T-helper 9 cell (primary cell): Measurements from ENCODE around the gene KBTBD2.
"Not testable (repeated sequence)": the region's sequence is repeated elsewhere in the genome, so short reads cannot be mapped to it uniquely, and the experiment has no call there.

Experiments
- DNase-seq: peaks from one replicate; pipeline ENCODE4 v3.0.0-alpha.2; 2020

The KBTBD2 gene

DNA sequence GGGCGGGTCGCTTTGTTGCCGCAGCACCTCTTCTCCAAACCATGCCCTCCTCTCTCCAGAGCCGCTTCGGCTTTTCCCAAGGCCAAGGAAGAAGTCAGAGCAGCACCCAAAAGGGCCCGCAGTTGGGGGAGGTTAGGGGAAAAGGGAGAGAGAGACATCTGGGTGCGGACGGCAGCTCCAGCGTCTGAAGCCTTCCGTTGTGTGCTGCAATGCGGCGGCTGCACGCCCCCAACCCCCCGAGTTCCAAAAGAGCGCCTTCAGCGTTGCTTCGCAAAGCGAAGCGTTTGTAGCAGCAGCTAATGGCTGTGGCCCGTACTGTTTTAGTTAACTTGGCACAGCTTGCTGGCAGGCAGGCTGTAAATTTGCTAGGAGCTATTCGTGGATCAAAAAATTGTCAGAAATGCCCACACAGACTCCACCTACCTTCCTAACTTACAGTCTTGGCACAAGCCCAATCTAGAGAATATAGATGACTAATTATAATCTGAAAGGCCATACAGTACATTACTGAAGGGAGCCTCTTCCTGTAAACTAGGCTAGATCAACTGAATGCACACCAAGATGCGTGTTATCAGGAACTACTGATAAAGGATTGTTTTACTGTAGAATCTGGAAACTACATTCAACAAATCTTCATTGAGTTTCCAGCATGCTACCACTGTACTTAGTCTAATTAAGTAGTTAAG lies 1.1 kb upstream of the KBTBD2 start:
- DNase-seq, result peak; percentile 21

DNA sequence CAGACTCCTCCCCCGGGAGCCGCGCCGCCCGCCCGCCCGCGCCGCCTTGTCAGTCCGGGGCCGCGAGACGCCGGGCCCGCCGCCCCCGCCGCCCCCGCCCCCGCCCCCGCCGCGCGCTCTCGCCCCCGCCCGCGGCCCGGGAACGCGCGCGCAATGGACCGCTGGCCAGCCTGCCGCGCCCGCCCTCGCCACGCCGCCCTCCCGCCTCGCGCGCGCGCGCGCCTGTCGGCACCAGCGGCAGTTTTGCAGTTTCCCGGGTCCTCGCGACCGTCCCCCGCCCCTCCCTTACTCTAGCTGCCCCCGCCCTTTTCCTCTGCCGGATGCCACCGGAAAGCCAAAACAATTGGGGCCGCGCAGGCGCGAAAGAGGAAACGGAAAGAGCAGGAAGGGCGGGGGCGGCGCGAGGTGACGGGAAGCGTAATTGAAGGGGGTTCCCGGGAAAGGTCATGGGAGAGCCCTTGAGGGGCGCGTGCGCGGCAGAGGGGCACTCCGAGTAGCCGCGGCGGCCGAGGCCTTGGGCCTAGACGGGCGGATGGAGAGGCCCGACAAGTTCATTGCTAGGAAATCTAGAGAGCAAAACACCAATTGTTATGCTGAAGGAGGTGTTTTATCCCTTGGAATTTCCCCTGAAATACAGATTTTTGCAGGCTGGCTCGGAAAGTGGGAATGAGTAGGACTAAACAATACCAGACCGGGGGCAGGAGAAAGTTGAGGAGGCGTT lies 400 bp upstream of the KBTBD2 start:
- DNase-seq, result peak; percentile 97

DNA sequence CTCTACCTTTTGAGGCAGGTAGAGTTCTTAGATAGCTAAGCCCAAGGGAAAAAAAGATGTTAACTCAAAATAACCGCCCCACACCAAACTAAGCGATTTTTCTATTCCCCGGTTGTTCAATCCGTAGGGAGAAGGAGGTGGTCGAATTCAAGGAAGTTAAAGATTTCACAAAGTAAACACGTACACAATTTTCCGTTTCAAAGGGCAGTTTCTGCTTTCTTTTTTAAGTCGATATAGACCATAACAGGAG lies 842 bp downstream of the KBTBD2 start:
- DNase-seq, result no peak

DNA sequence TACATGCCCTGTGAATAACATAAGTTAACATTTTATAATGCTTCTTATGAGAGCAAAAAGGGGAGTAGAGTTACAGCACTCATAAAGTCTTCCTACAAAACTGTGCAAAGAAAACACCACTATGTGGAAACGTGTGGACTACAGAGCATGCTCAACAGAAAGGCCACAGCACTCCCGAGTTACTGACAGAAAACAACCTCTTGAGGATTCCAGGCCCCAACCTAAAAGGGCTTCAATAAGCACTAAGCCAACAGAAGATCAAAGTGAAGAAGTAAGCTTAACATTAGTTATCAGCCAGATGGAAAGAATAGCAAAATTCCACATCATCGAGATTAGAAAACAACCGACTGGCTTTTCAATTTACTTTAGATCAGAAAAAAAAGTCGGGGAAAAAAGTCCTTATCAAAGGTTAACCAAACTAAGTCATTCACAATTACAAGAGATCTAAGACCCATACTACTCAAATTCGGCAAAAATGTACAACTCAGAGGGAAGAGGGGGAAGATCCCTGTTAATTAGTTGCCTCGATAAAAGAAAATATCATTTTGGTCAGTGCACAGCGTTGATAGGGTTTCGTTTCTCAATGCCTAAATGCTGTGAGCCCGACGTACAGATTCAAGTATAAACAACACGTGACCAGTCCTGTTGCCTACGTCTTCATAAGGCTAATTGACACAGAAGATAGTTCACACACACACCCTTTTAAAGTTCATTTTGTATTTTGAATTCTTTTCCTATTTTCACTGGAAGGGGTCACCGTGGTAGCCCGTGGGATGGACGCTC lies 1.4 kb downstream of the KBTBD2 start:
- peak; percentile 15 for DNase-seq

DNA sequence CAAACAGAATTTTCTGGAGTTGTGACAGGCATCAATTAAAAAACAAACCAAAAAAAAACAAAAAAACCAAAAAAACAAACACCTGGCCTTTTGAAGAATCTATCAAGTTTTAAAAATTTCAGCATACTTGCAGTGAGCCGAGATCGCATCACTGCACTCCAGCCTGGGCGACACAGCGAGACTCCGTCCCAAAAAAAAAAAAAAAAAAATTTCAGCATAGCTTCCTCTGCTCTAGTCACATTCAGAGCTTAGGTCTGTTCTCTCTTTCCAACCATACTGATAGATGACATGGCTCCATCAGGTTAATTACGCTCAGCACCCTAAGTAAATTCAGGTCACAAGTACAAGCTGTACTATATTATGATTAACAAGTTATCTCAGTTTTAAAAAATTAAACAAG lies 3.1 kb downstream of the KBTBD2 start:
- DNase-seq, result no peak

DNA sequence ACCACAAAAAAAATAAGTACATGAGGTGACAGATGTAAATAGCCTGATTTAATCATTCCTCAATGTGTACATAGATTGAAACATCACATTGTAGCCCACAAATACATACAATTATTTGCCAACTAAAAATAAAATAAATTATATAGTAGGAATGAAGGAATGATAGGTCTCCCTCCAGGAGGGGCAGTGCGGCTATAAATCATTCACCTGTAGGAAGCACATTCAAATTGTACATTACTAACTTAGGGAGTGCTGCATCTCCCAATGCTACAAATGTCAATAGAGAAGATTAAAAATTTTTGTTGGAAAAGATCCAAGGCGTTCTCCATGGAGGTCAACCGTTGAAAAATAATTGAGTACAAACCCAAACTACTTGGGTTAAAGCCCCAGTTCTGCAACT lies 4.2 kb downstream of the KBTBD2 start:
- DNase-seq, result no peak

DNA sequence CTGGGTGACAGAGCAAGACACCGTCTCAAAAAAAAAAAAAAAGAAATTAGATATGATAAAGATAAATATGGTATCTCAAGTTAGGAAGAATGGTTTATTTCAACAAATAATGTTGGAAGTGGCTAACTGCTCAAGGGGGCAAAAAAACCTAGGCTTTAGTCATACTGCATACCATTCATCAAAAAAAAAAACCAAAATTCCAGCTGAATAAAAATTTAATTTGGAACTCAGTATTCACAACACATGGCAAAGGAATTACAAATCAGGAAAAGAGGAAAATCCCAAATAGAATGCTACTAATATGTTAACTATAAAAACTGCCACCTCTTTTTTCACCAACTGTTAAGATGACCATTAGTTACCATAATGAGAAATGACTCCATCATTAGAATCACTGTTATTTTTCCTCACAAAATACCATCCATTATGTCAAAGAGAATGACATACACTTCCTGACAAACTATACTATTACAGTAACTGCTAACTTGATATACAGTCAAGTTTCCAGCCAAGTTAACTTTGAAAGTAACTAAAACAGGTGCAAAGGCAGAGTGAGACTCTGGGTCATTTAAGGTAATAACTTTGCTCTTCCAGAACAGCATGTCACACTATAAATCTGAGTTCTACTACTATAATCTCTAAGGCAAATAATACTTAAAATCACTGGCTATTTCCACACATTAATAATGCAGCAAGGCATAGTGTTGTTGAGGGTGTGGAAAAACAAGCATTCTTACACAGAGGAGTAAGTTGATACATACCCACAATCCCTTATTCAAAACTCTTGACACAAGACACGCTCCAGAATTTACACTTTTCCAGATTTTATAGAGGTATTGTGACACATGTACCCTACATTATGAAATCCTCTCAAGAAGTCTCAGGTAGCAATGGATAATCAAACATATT lies 10.2 kb downstream of the KBTBD2 start:
- no peak for DNase-seq

DNA sequence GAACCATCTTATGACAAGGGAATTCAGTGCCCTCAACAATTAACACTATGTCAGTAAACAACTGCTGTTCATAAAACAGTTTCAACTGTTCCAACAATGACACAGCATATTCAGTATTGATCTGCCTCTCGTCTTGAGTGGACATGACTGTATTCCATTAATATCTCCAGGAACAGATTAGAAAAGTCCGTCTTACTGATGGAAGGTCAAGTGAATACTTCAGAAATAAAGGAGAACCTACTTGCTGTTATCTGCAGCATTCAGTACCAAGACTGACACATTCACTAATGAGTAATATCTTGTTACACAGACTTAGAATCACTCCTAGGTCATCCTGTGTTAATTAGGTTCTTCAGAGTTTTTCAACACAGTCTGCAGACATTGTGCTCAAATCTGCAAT lies 12.1 kb downstream of the KBTBD2 start:
- DNase-seq, result no peak

DNA sequence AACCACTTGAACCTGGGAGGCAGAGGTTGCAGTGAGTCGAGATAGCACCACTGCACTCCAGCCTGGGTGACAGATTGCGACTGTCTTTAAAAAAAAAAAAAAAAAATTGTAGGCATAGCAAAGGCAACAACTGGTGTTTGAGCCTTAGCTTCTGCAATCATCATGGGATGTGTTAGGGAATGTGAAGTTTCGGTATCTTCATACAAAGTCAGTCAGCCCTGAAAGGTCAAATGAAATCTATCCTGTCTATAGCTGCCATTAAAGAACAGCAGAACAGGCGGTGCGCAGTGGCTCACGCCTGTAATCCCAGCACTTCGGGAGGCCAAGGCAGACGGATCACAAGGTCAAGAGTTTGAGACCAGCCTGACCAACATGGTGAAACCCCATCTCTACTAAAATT lies 13.5 kb downstream of the KBTBD2 start:
- not testable (repeated sequence) for DNase-seq

DNA sequence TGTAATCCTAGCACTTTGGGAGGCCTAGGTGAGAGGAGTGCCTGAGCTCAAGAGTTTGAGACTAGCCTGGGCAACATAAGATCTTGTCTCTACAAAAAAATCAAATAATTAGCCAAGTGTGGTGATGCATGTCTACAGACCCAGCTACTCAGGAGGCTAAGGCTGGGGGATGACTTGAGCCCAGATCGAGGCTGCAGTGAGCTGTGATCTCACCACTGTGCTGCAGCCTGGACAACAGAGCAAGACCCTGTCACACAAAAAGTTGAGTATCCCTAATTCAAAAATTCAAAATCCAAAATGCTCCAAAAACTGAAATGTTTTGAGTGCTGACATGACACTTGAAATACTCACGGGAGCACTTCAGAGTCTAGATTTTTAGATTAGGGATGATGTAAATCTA lies 19.1 kb downstream of the KBTBD2 start:
- DNase-seq, result no peak

DNA sequence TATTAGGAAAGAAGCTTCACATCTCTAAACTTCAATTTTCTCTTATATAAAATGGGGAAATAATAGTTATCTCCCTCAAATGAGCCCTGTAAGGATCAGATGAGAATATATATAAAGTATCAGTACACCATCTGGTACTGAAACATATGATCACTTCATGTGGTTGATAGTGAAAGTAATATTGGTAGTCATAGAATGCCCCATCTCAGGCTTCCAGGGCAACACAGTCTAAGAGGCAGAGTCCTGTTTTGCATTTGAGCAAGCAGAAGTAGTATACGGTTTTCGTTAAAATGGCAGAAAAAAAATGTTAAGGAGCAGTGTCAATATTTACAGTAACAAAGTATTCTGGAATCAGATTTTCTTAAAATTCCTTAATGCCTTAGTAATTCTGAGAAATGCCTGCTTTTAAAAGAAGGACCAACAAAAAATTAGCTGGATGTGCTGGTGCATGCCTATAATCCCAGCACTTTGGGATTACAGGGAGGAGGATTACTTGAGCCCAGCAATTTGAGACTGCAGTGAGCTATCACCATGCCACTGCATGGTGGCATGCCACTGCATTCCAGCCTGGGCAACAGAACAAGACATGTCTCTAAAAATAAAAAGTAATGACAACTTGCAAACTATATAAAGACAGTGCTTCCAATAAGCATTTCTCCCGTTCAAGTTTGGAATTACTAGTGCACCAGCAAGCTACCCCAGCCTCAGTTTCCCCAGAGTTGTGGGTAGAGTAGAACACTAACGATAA lies 19.8 kb downstream of the KBTBD2 start:
- DNase-seq, result no peak

DNA sequence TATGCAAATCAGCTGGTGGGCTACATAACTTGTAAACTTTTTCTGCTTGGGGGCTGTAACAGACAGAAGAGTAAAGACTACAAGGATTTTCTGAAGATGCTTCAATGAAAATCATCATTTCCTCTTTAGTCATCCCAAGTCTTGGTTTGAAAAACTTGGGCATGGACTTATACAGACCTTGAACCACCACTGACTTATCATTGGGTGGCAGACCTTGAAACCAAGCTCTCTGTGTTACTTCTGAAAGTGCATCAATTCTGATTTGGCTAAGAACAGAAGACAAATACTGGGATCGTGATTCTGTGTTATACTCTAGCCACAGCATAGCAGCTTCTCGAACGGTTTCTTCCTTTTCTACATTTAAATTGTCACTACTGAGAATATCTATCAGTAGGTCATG lies 21.3 kb downstream of the KBTBD2 start:
- no peak for DNase-seq

DNA sequence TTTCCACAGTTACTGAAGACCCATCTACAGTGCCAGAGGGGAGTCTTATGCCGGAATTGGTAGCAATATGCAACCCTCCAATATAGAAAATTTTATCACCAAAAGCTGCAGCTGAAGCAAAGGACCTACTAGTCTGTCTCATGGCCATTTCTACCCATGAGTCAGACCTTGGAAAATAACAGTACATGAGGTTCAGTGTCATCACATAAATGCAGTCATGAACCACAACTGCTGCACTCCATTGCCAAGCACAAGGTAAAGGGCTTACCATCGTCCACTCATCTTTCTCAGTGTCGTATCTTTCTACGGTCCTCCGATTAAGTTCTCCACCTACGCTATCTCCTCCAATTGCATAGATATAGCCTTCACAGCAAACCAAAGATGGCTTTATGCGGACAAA lies 21.8 kb downstream of the KBTBD2 start:
- no peak for DNase-seq

DNA sequence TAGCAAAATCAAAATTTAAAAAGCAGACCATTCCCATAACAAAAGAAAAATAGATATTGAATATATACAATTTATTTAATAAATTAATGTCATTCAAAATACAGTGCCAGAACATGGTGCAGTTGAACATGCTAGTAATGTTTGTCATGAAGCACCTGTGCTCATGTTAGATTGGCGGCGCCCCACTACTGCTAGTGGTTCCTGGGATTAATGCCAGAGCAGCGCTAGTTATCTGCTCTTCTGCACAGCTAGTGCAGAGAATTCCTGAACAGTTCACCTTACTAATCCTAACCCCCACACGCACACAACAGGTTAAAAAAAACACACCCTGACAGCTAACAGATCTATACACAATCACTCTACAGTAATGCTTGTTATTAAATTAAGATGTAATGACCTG lies 23.4 kb downstream of the KBTBD2 start:
- DNase-seq, result no peak

DNA sequence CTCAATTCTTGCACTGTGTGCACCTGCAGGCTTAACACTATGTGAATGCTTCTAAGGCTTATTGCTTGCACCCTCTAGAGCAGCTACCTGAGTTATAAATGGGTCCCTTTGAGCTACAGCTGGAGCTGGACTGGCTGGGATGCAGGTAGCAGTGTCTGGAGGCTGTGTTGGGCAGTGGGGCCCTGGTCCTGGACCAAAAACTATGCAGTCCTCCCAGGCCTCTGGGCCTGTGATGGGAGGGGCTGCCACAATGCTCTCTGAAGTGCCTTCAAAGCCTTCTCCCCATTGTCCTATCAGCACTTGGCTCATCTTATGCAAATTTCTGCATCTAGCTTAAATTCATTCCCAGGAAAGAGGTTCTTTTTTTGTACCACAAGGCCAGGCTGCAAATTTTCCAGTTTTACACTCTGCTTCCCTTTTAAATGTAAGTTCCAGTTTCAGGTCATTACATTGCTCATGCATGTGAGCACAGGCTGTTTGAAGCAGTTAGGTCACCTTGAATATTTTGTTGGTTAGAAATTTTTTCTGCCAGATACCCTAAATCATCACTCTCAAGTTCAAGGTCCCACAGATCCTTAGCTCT lies 26.0 kb downstream of the KBTBD2 start:
- DNase-seq, result no peak

DNA sequence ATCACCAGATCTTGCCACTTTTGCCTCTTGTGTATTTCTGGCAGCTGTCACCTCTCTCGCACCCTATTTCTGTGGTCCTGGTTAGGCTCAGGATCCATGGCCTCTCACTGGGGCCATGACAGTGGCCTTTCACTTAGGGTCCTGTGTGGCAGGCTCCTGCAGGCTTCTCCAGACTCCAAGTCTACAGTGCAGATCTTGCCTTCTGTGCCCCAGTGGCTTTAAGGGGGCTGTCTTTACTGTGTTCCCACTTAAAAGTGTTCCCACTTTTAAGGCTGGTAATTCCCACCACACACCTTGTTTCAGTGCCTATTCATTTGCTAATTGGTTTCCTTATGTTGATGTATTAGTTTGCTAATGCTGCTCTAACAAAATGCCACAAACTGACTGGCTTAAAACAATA lies 27.7 kb downstream of the KBTBD2 start:
- not testable (repeated sequence) for DNase-seq

DNA sequence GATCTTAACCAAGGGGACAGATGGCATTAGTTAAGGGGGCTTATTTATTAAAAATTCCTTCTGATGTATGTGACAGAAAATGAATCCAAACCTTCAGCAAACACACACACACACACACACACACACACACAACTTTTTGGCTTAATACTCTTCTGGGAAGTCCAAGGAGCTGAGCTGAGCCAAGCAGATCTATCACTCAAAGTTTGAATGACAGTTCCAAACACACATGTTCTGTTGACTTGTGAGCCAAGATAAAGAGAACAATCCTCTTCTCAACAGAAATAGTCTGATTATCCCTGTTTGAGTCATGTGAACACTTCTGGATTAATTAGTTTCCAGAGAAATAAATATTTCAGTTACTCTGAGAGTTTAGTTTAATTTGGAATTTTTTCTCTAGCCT lies 31.5 kb downstream of the KBTBD2 start:
- DNase-seq, result no peak

DNA sequence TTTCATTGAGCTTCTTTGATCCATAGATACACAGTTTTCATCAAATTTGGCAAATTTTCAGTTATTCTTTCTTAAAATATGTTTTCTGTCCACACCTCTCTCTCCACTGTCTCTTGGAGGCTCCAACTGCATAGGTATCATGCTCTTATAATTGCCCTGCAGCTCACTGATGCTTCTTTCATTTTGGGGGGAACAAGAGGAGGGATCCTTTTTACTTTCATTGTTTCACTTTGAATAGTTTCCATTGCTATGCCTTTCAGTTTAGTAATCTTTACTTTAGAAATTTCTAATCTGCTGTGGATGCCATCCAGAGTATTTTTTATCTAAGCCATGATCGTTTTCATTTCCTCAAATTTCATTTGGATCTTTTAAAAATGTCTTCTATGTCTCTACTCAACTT lies 32.9 kb downstream of the KBTBD2 start:
- no peak for DNase-seq

DNA sequence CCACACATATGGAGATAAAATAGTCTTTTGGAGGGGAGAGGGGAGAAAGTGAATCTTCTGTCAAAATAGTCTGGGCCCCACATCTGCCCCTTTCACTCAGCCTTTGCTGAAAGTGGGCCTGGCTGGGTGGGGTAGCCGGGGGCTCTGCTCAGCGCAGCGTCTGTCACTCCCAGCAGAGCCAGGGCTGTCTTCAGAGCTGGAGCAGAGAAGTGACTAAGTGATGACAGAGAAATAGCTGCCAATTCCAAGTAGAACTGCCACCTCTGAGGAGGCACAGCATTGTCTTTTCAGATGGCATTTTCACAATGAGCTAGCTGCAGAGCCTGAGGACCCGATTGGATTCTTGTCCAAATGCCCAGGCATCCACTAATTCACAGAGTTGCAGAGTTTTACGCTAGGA lies 34.5 kb downstream of the KBTBD2 start:
- DNase-seq, result not testable (repeated sequence)

DNA sequence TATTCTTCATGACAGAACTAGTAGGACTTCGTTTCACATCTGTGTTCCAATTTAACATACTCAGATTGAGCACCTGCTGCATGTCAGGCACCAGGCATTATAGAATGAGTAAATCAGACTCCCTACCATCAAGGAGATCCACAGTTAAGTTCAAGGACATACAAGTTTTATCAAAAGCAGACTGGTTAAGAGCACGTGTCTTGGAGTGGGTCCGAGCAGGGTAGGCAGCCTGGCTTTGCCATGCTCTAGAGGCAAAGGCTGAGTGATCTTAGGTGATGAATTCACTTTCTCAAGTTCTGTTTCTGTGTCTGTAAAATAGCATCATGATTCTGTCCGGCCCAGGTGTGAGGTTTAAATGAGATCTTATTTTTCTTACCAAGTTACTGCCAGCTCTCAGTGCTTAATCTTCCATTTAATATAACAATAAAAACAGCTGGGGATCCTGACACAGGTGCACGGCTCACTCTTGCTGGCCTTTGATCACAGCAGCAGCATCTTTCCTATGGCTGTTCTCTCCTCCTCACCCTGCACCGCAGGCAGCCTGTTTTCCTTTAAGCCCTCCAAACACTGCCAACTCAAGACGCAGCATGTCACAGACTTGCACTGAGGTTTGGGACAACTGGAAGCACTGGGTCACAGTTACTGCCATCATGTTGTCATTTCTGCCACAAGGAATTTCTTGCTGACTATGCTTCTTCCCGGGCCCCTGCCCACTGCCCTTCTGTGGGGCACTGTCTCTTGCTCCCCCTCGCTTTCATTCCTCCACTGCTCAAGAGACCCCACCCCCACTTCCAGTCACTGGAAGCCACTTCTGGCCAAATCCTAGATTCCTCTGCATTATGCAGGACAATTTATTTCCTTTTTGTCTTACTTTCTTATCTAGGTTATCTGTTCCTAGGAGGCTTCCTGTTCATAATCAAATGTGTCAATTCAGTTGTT lies 35.5 kb downstream of the KBTBD2 start:
- not testable (repeated sequence) for DNase-seq

DNA sequence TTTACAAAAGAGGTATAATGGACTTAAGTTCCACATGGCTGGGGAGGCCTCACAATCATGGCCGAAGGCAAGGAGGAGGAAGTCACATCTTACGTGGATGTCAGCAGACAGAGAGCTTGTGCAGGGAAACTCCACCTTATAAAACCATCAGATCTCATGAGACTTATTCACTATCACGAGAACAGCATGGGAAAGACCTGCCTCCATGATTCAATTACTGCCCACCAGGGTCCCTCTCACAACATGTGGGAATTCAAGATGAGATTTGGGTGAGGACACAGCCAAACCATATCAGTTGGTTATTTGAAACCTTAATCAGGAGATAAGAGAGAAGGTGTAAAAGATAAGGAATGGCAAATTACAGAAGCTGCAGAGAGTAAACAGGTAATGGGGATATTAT lies 40.9 kb downstream of the KBTBD2 start:
- not testable (repeated sequence) for DNase-seq
